ENCODE results near the gene ZNF778. TPM values are rescaled to one million over a fixed set of nuclear protein-coding genes. Genes with fewer than 3 reads are reported as not detected.
"Not testable (repeated sequence)": the region's sequence is repeated elsewhere in the genome, so short reads cannot be mapped to it uniquely, and the experiment has no call there.

The ZNF778 gene
- total RNA-seq, 2 experiments from 2014 or later = 4.3 to 6.2 TPM

GRCh38 chr16:89241187-89242007, 23.9 kb downstream of the ZNF778 start:
- intact Hi-C loops (cut with micrococcal nuclease) = no loop called here
- TF ChIP-seq CTCF (IDR thresholded peaks at IDR 0.05) = no peak
- DNase-seq (peak; percentile 80), ATAC-seq (peak; percentile 85)
- peaks cover 4% of the 10 kb centered on the region for H3K9me3 Mint-ChIP-seq
- H3K27me3 Mint-ChIP-seq = no peaks in the 10 kb centered on the region
- peak overlapping the region; percentile 95 for H3K4me3 Mint-ChIP-seq
- ChIA-PET POLR2A (interaction anchor here (0.6 to 1.5 kb wide), 5 partner anchors 16 to 55 kb away, joined by 3 to 4 read pairs (median 3); no protein-coding TSS in a partner anchor), CTCF (interaction anchor here (1.0 to 1.2 kb wide), 8 partner anchors 16 to 538 kb away, joined by 3 to 4 read pairs (median 3); partner anchors contain the start of gene ZNF778)
- H3K27ac Mint-ChIP-seq = peak overlapping the region; percentile 99
- peaks cover 16% of the 10 kb centered on the region for H3K4me1 Mint-ChIP-seq (ENCODE audit: low read depth)
- H3K36me3 Mint-ChIP-seq (ENCODE audit: low read depth) = peaks cover 3% of the 10 kb centered on the region

DNA sequence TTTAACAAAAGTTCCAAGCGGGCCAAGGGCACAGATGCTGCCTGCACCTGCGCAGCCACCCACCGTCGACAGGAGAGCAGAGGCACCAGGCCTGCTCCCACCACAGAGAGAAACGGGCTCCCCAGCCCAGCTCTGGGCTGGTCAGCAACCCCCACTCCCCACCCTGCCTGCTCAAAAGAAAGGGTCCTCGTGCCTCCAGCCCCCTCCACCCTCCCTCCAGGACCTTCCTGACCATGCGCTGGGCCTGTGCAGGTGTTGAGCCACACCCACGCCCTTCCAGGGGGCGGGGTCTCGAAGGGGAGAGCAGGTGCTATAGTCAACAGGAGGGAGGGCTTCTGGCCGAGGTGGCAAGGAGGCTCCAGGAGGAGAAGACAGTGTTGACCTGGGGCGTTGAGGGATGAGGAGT, 25.3 kb downstream of the ZNF778 start:
- DNase-seq = no peak
- Mint-ChIP-seq H3K9me3 (peaks cover 4% of the 10 kb centered on the region), H3K27me3 (no peaks in the 10 kb centered on the region), H3K27ac (peak overlapping the region; percentile 32), H3K4me1 (ENCODE audit: low read depth) (peaks cover 16% of the 10 kb centered on the region), H3K36me3 (ENCODE audit: low read depth) (peaks cover 3% of the 10 kb centered on the region), H3K4me3 (peak overlapping the region; percentile 26)
- ATAC-seq = no peak
- CTCF ChIA-PET = interaction anchor here (0.7 to 1.2 kb wide), 2 partner anchors 25 to 133 kb away, joined by 3 read pairs; partner anchors contain the start of gene ZNF778
- POLR2A ChIA-PET = no interaction called here
- intact Hi-C loops (cut with micrococcal nuclease) = no loop called here
- TF ChIP-seq CTCF (IDR thresholded peaks at IDR 0.05) = no peak

GRCh38 chr16:89243664-89244063, 26.2 kb downstream of the ZNF778 start:
- Mint-ChIP-seq H3K4me3 (peak overlapping the region; percentile 6), H3K4me1 (ENCODE audit: low read depth) (peaks cover 16% of the 10 kb centered on the region), H3K9me3 (peaks cover 4% of the 10 kb centered on the region), H3K36me3 (ENCODE audit: low read depth) (peaks cover 3% of the 10 kb centered on the region), H3K27me3 (no peaks in the 10 kb centered on the region), H3K27ac (peak overlapping the region; percentile 3)
- DNase-seq = no peak
- ATAC-seq = no peak
- CTCF ChIA-PET = no interaction called here
- POLR2A ChIA-PET = interaction anchor here (1.3 kb wide), 1 partner anchor 431 kb away, joined by 3 read pairs; the partner anchor contains the start of gene APRT
- TF ChIP-seq CTCF (IDR thresholded peaks at IDR 0.05) = no peak
- intact Hi-C loops (cut with micrococcal nuclease) = no loop called here

- POLR2A ChIA-PET = interaction anchor here (1.3 kb wide), 1 partner anchor 432 kb away, joined by 3 read pairs; the partner anchor contains the start of gene APRT
- intact Hi-C loops (cut with micrococcal nuclease); CTCF ChIA-PET: not testable (repeated sequence)
These were observed 26.8 kb downstream of the ZNF778 start for GRCh38 chr16:89244264-89244663.

GRCh38 chr16:89244754-89245153, 27.3 kb downstream of the ZNF778 start:
- ChIA-PET CTCF (no interaction called here), POLR2A (interaction anchor here (1.3 kb wide), 1 partner anchor 433 kb away, joined by 3 read pairs; the partner anchor contains the start of gene APRT)
- Mint-ChIP-seq H3K27ac (no peak overlapping the region), H3K4me3 (no peak overlapping the region), H3K9me3 (peaks cover 3% of the 10 kb centered on the region), H3K27me3 (no peaks in the 10 kb centered on the region), H3K36me3 (ENCODE audit: low read depth) (peaks cover 3% of the 10 kb centered on the region), H3K4me1 (ENCODE audit: low read depth) (peaks cover 16% of the 10 kb centered on the region)
- intact Hi-C loops (cut with micrococcal nuclease) = no loop called here
- DNase-seq (no peak), ATAC-seq (no peak)
- no peak for TF ChIP-seq CTCF (IDR thresholded peaks at IDR 0.05)

More at GRCh38 chr16:89244264-89244663, 26.8 kb downstream of the ZNF778 start:
- not testable (repeated sequence) for H3K36me3 Mint-ChIP-seq (ENCODE audit: low read depth); DNase-seq; H3K27ac Mint-ChIP-seq; H3K27me3 Mint-ChIP-seq; ATAC-seq; H3K4me3 Mint-ChIP-seq; H3K9me3 Mint-ChIP-seq
- peaks cover 16% of the 10 kb centered on the region for H3K4me1 Mint-ChIP-seq (ENCODE audit: low read depth)

Data from activated CD8-positive, alpha-beta T cell treated with anti-CD3 and anti-CD28 coated beads for 36 hours (primary cell).